ENCODE measurements around the gene KRTAP25-1.

KRTAP25-1 gene

GRCh38 chr21:30289215-30289614, at the start of gene KRTAP25-1:
KRTAP25-1 (minus strand) TSS chr21:30289514; CDS start chr21:30289490, 24 bp downstream.
- DNase-seq (ENCODE audit: low read depth), result no peak

GRCh38 chr21:30338717-30339116, 49.4 kb upstream of the KRTAP25-1 start:
- no peak for DNase-seq (ENCODE audit: low read depth)

- DNase-seq (ENCODE audit: low read depth), result no peak
Measured at GRCh38 chr21:30337772-30338171, 48.5 kb upstream of the KRTAP25-1 start.

GRCh38 chr21:30337276-30337744, 48.0 kb upstream of the KRTAP25-1 start, which contains the start of gene KRTAP27-1:
KRTAP27-1 (minus strand) TSS chr21:30337694; CDS start chr21:30337668, 26 bp downstream.
- no peak for DNase-seq (ENCODE audit: low read depth)

- DNase-seq (ENCODE audit: low read depth), result no peak
Measured at GRCh38 chr21:30336596-30336995, 47.3 kb upstream of the KRTAP25-1 start.

- DNase-seq (ENCODE audit: low read depth), result no peak
Measured at GRCh38 chr21:30333736-30334135, 44.4 kb upstream of the KRTAP25-1 start.

GRCh38 chr21:30332681-30333080, 43.4 kb upstream of the KRTAP25-1 start:
- no peak for DNase-seq (ENCODE audit: low read depth)

- no peak for DNase-seq (ENCODE audit: low read depth)
Measured at GRCh38 chr21:30329203-30329875, 40.0 kb upstream of the KRTAP25-1 start.

GRCh38 chr21:30326390-30326789, 37.1 kb upstream of the KRTAP25-1 start:
- DNase-seq (ENCODE audit: low read depth), result no peak

- DNase-seq (ENCODE audit: low read depth), result no peak
Measured at GRCh38 chr21:30320215-30320614, 30.9 kb upstream of the KRTAP25-1 start, which contains the start of gene KRTAP26-1. KRTAP26-1 (minus strand) TSS chr21:30320315; CDS start chr21:30320035, 280 bp downstream.

GRCh38 chr21:30315701-30316100, 26.4 kb upstream of the KRTAP25-1 start:
- DNase-seq (ENCODE audit: low read depth), result no peak

- no peak for DNase-seq (ENCODE audit: low read depth)
Measured at GRCh38 chr21:30306884-30307283, 17.6 kb upstream of the KRTAP25-1 start.

- DNase-seq (ENCODE audit: low read depth), result no peak
Measured at GRCh38 chr21:30305136-30305535, 15.8 kb upstream of the KRTAP25-1 start.

GRCh38 chr21:30282850-30283249, 6.5 kb downstream of the KRTAP25-1 start, which contains the start of gene KRTAP24-1:
KRTAP24-1 (minus strand) TSS chr21:30282950; CDS start chr21:30282932, 18 bp downstream.
- no peak for DNase-seq (ENCODE audit: low read depth)

GRCh38 chr21:30271611-30272010, 17.7 kb downstream of the KRTAP25-1 start:
- DNase-seq (ENCODE audit: low read depth), result no peak

GRCh38 chr21:30271156-30271555, 18.2 kb downstream of the KRTAP25-1 start:
- no peak for DNase-seq (ENCODE audit: low read depth)

GRCh38 chr21:30269803-30270530, 19.3 kb downstream of the KRTAP25-1 start:
- no peak for DNase-seq (ENCODE audit: low read depth)

- DNase-seq (ENCODE audit: low read depth), result no peak
Measured at GRCh38 chr21:30268608-30269197, 20.6 kb downstream of the KRTAP25-1 start.

GRCh38 chr21:30257773-30258172, 31.5 kb downstream of the KRTAP25-1 start:
- DNase-seq (ENCODE audit: low read depth), result no peak

GRCh38 chr21:30256100-30256499, 33.2 kb downstream of the KRTAP25-1 start:
- DNase-seq (ENCODE audit: low read depth), result no peak

GRCh38 chr21:30255679-30256078, 33.6 kb downstream of the KRTAP25-1 start:
- no peak for DNase-seq (ENCODE audit: low read depth)

- no peak for DNase-seq (ENCODE audit: low read depth)
Measured at GRCh38 chr21:30251781-30252180, 37.5 kb downstream of the KRTAP25-1 start.

- DNase-seq (ENCODE audit: low read depth), result no peak
Measured at GRCh38 chr21:30249936-30250335, 39.4 kb downstream of the KRTAP25-1 start.

All from activated gamma-delta T cell treated with anti-CD3 and anti-CD28 coated beads, Interleukin-2, amount 50 U/mL, for 16 hours (primary cell).